ENCODE measurements around the gene BST2. TPM values are rescaled to one million over a fixed set of nuclear protein-coding genes. Genes with fewer than 3 reads are reported as not detected.

BST2 gene
- total RNA-seq, 2 experiments from 2014 or later: 16.1 to 16.8 TPM

DNA sequence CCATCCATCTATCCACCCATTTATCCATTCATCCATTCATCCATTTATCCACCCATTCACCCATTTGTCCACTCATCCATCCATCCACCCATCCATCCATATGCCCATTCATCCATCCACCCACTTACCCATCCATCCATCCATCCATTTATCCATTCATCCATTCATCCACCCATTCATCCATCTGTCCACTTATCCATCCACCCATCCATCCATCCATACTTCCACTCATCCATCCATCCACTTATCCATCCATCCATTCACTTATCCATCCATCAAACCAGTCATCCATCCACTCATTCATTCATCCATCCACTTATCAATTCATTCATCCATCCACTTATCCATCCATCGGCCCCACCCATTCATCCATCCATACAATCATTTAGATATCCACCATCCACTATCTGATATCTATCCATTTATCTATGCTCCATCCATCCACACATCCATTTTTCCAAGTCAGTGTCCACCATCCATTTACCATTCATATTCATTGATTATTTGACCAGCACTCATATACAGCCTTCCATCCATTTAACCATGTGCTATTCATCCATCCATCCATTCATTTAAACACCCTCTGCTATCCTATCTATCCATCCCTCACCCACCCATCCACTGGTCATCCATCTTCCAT, 40.2 kb upstream of the BST2 start:
- Mint-ChIP-seq H3K4me3 (no peak overlapping the region), H3K27me3 (peaks cover 18% of the 10 kb centered on the region), H3K27ac (no peak overlapping the region), H3K36me3 (ENCODE audit: low read depth) (no peaks in the 10 kb centered on the region), H3K9me3 (no peaks in the 10 kb centered on the region), H3K4me1 (ENCODE audit: low read depth) (peaks cover 8% of the 10 kb centered on the region)
- no peak for ATAC-seq (ENCODE audit: poor library complexity)
- TF ChIP-seq CTCF (IDR thresholded peaks at IDR 0.05): no peak
- Histone ChIP-seq H3K27ac (ENCODE audit: low read depth in 1 of 2, low read length in 2 of 2) (no peak overlapping the region), H3K36me3 (ENCODE audit: insufficient read depth, low read length) (no peaks in the 10 kb centered on the region), H3K9me3 (ENCODE audit: control insufficient read depth in 1 of 2, insufficient read depth in 1 of 2, low read length in 2 of 2) (peaks cover 0 to 4% of the 10 kb centered on the region in 2 experiments), H3K4me1 (ENCODE audit: insufficient read depth, low read length) (peaks cover 11% of the 10 kb centered on the region), H3K27me3 (ENCODE audit: control insufficient read depth in 1 of 2, insufficient read depth in 2 of 2, low read length in 2 of 2) (peaks cover 0 to 9% of the 10 kb centered on the region in 2 experiments), H3K4me3 (ENCODE audit: low read length) (no peak overlapping the region)
- intact Hi-C loops (cut with DNase I, micrococcal nuclease): loop anchor here in 1 of 2 experiments (10.0 kb wide), 1 partner anchor 409 kb away; the partner anchor contains the start of gene RPL18A
- POLR2A ChIA-PET: no interaction called here
- CTCF ChIA-PET: no interaction called here
- no peak for DNase-seq

DNA sequence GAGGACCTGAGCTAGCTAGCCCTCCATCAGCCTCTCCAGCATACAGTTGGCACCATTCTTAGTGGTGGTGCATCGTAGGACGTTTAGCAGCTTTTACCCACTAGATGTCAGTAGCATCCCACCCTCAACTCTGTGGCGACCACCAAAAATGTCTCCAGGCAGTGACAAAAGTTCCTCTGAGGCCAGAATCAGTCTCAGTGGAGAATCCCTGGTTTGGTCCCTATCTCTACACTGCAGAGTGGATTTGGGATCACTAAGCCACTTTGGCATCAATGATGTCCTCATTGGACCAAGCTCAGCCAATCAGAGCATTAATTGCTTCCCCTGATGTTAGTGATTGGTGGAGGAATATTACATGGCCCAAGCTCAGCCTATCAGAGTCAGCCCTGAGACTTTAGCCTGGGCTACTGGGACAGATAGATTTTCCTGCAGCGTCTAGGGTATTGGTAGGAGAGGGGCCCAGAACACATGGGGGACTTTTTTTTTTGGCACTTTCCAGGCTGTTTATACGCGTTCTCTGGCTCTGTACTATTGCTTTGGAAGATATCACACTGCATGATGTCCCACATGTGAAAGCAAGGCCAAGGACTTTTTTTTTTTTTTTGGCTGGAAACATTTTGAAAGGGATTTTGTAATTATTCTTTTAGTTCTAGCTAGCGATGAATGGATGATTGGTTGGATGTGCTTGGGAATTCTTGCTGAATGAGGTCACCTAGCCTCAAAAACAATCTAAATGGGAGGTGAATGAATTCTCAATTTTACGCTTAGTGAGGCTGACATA, 36.0 kb upstream of the BST2 start:
- CTCF ChIA-PET: interaction anchor here (0.7 to 1.6 kb wide), 2 partner anchors 24 to 133 kb away, joined by 3 to 6 read pairs; no protein-coding TSS in a partner anchor

GRCh38 chr19:17436874-17437267, 31.4 kb upstream of the BST2 start:
- Mint-ChIP-seq H3K36me3 (ENCODE audit: low read depth) (no peaks in the 10 kb centered on the region), H3K4me1 (ENCODE audit: low read depth) (no peaks in the 10 kb centered on the region), H3K27me3 (no peaks in the 10 kb centered on the region), H3K4me3 (no peak overlapping the region), H3K9me3 (no peaks in the 10 kb centered on the region), H3K27ac (no peak overlapping the region)
- no peak overlapping the region for H3K4me3 ChIP-seq (ENCODE audit: low read length)
- peaks cover 4 to 9% of the 10 kb centered on the region in 2 experiments for H3K9me3 ChIP-seq (ENCODE audit: control insufficient read depth in 1 of 2, insufficient read depth in 1 of 2, low read length in 2 of 2)
- no peak for TF ChIP-seq CTCF (IDR thresholded peaks at IDR 0.05)
- ATAC-seq (ENCODE audit: poor library complexity): no peak
- H3K36me3 ChIP-seq (ENCODE audit: insufficient read depth, low read length): no peaks in the 10 kb centered on the region
- POLR2A ChIA-PET: no interaction called here
- DNase-seq: no peak
- CTCF ChIA-PET: no interaction called here
- intact Hi-C loops (cut with DNase I, micrococcal nuclease): no loop called here
- H3K27me3 ChIP-seq (ENCODE audit: control insufficient read depth in 1 of 2, insufficient read depth in 2 of 2, low read length in 2 of 2): peaks cover 0 to 2% of the 10 kb centered on the region in 2 experiments
- no peak overlapping the region for H3K27ac ChIP-seq (ENCODE audit: low read depth in 1 of 2, low read length in 2 of 2)
- H3K4me1 ChIP-seq (ENCODE audit: insufficient read depth, low read length): no peaks in the 10 kb centered on the region

More for the DNA sequence above, 36.0 kb upstream of the BST2 start:
- H3K4me3 ChIP-seq (ENCODE audit: low read length): no peak overlapping the region
- H3K27me3 ChIP-seq (ENCODE audit: control insufficient read depth in 1 of 2, insufficient read depth in 2 of 2, low read length in 2 of 2): peaks cover 0 to 2% of the 10 kb centered on the region in 2 experiments
- no peak overlapping the region for H3K4me3 Mint-ChIP-seq
- H3K27ac Mint-ChIP-seq: no peak overlapping the region
- peak in 5 of 14 experiments; percentile 12 to 54 (median 34) for DNase-seq
- H3K36me3 Mint-ChIP-seq (ENCODE audit: low read depth): no peaks in the 10 kb centered on the region
- intact Hi-C loops (cut with DNase I, micrococcal nuclease): loop anchor here in 1 of 2 experiments (10.0 kb wide), 1 partner anchor 413 kb away; the partner anchor contains the start of gene RPL18A
- H3K4me1 Mint-ChIP-seq (ENCODE audit: low read depth): no peaks in the 10 kb centered on the region
- peak; percentile 46 for ATAC-seq (ENCODE audit: poor library complexity)
- POLR2A ChIA-PET: no interaction called here
- peak; percentile 22 for TF ChIP-seq CTCF (IDR thresholded peaks at IDR 0.05)
- H3K4me1 ChIP-seq (ENCODE audit: insufficient read depth, low read length): no peaks in the 10 kb centered on the region
- no peaks in the 10 kb centered on the region for H3K9me3 Mint-ChIP-seq
- no peaks in the 10 kb centered on the region for H3K36me3 ChIP-seq (ENCODE audit: insufficient read depth, low read length)
- no peaks in the 10 kb centered on the region for H3K27me3 Mint-ChIP-seq
- H3K27ac ChIP-seq (ENCODE audit: low read depth in 1 of 2, low read length in 2 of 2): no peak overlapping the region
- H3K9me3 ChIP-seq (ENCODE audit: control insufficient read depth in 1 of 2, insufficient read depth in 1 of 2, low read length in 2 of 2): peaks cover 3 to 4% of the 10 kb centered on the region in 2 experiments

All from CD4-positive, alpha-beta T cell (primary cell).